HepG2 (cell line): Measurements from ENCODE around the gene KCND1. TPM values are rescaled to one million over a fixed set of nuclear protein-coding genes. Genes with fewer than 3 reads are reported as not detected.
A peak's percentile ranks its signal among the peaks of the same experiment; 100 is the strongest.

Experiments used
- AGO1 ChIP-seq: fragments of 200-400 bp; formaldehyde crosslinking; IDR thresholded peaks from 2 replicates; pipeline ENCODE4 v1.6.1; 2017; ENCODE audit warnings: mild to moderate bottlenecking, low read depth, low read length, moderate library complexity; ENCODE audit not compliant: poor library complexity, severe bottlenecking
- ATRX ChIP-seq: sonication (generic); formaldehyde crosslinking; IDR thresholded peaks from 2 replicates; pipeline ENCODE4 v1.4.0; 2020; ENCODE audit warnings: missing genetic modification reagents, borderline replicate concordance
- BCLAF1 ChIP-seq: fragments of 450-650 bp; IDR thresholded peaks from 2 replicates; pipeline ENCODE4 v1.6.1; 2017; ENCODE audit warnings: mild to moderate bottlenecking
- CSRNP1 ChIP-seq: sonication (generic); formaldehyde crosslinking; IDR thresholded peaks from 2 replicates; pipeline ENCODE4 v1.8.1; 2023; ENCODE audit warnings: mild to moderate bottlenecking, missing genetic modification reagents
- EZH2 ChIP-seq: conservative IDR thresholded peaks from 2 replicates; pipeline ENCODE4 v1.6.1; 2012; ENCODE audit warnings: mild to moderate bottlenecking, low read depth, low read length, moderate library complexity
- FLYWCH1 ChIP-seq: sonication (generic); formaldehyde crosslinking; IDR thresholded peaks from 2 replicates; pipeline ENCODE4 v1.8.1; 2023; ENCODE audit warnings: mild to moderate bottlenecking, missing genetic modification reagents
- FOXM1 ChIP-seq: sonication (generic); formaldehyde crosslinking; IDR thresholded peaks from 2 replicates; pipeline ENCODE4 v1.5.0; 2020; ENCODE audit warnings: missing genetic modification reagents
- HDAC2 ChIP-seq: sonication (generic); formaldehyde crosslinking; IDR thresholded peaks from 2 replicates; pipeline ENCODE4 v1.4.0; 2020; ENCODE audit warnings: missing genetic modification reagents
- HOXA5 ChIP-seq: sonication (generic); formaldehyde crosslinking; IDR thresholded peaks from 2 replicates; pipeline ENCODE4 v1.4.0; 2020; ENCODE audit warnings: missing genetic modification reagents
- HOXA9 ChIP-seq: sonication (generic); formaldehyde crosslinking; IDR thresholded peaks from 2 replicates; pipeline ENCODE4 v1.8.1; 2022; ENCODE audit warnings: missing genetic modification reagents, mild to moderate bottlenecking, moderate library complexity, borderline replicate concordance
- KDM1A ChIP-seq: IDR thresholded peaks from 2 replicates; pipeline ENCODE4 v1.6.1; 2016; ENCODE audit warnings: missing compliant biosample characterization
- NCOA1 ChIP-seq: sonication (generic); formaldehyde crosslinking; IDR thresholded peaks from 2 replicates; pipeline ENCODE4 v1.9.0; 2021; ENCODE audit warnings: missing genetic modification reagents
- POLR2AphosphoS2 ChIP-seq: IDR thresholded peaks from 2 replicates; pipeline ENCODE4 v1.6.1; 2011; ENCODE audit warnings: low read depth, low read length, improper control_type of control experiment
- SRF ChIP-seq: IDR thresholded peaks from 2 replicates; pipeline ENCODE4 v1.6.1; 2011; ENCODE audit warnings: mild to moderate bottlenecking, low read depth, low read length, moderate library complexity
- TBL1XR1 ChIP-seq: fragments of 150-350 bp; IDR thresholded peaks from 2 replicates; pipeline ENCODE4 v1.6.1; 2014; ENCODE audit warnings: borderline replicate concordance, low read length; ENCODE audit not compliant: partially characterized antibody
- TBX2 ChIP-seq: sonication (generic); formaldehyde crosslinking; IDR thresholded peaks from 2 replicates; pipeline ENCODE4 v1.5.0; 2020; ENCODE audit warnings: missing genetic modification reagents, mild to moderate bottlenecking, borderline replicate concordance
- TFDP2 ChIP-seq: sonication (generic); formaldehyde crosslinking; IDR thresholded peaks from 2 replicates; pipeline ENCODE4 v1.4.0; 2020; ENCODE audit warnings: missing genetic modification reagents
- ZFP36L1 ChIP-seq: sonication (generic); formaldehyde crosslinking; IDR thresholded peaks from 2 replicates; pipeline ENCODE4 v1.8.0; 2022; ENCODE audit warnings: mild to moderate bottlenecking, missing genetic modification reagents, moderate library complexity
- ZKSCAN5 ChIP-seq: sonication (generic); formaldehyde crosslinking; IDR thresholded peaks from 2 replicates; pipeline ENCODE4 v1.5.1; 2020; ENCODE audit warnings: mild to moderate bottlenecking, missing genetic modification reagents
- ZMAT5 ChIP-seq: sonication (generic); formaldehyde crosslinking; IDR thresholded peaks from 2 replicates; pipeline ENCODE4 v1.5.0; 2020; ENCODE audit warnings: mild to moderate bottlenecking, low read depth, missing genetic modification reagents, borderline replicate concordance
- ZNF274 ChIP-seq: sonication (generic); formaldehyde crosslinking; IDR thresholded peaks from 2 replicates; pipeline ENCODE4 v1.5.1; 2020; ENCODE audit warnings: mild to moderate bottlenecking, missing genetic modification reagents
- ZNF414 ChIP-seq: sonication (generic); formaldehyde crosslinking; IDR thresholded peaks from 2 replicates; pipeline ENCODE4 v1.5.0; 2020; ENCODE audit warnings: missing genetic modification reagents
- ZNF552 ChIP-seq: sonication (generic); formaldehyde crosslinking; IDR thresholded peaks from 2 replicates; pipeline ENCODE4 v1.9.0; 2022; ENCODE audit warnings: missing genetic modification reagents, mild to moderate bottlenecking, borderline replicate concordance
- ZNF562 ChIP-seq: sonication (generic); formaldehyde crosslinking; IDR thresholded peaks from 2 replicates; pipeline ENCODE4 v1.8.0; 2022; ENCODE audit warnings: missing genetic modification reagents, borderline replicate concordance
- ZNF564 ChIP-seq: sonication (generic); formaldehyde crosslinking; IDR thresholded peaks from 2 replicates; pipeline ENCODE4 v1.8.1; 2023; ENCODE audit warnings: mild to moderate bottlenecking, missing genetic modification reagents
- polyA plus RNA-seq, 8 experiments: library from polyadenylated mRNA; depleted of rRNA in 3 of 8; stranded (reverse) in 7 of 8; unstranded in 1 of 8; fragments of >200 nt; fragmentation: Illumina TruSeq in 4 of 8; extraction: Trizol in 4 of 8; gene quantifications; 2 replicates each; pipeline versions ENCODE4 v1.2.1 to v1.2.3, GENCODE V29; 2011 to 2016; ENCODE audit warnings: low read depth in 4 of 8, missing spikeins in 1 of 8, mixed read lengths in 1 of 8; ENCODE audit not compliant: insufficient read depth in 1 of 8
- total RNA-seq, 5 experiments: library from RNA; depleted of rRNA; stranded (reverse); fragments of >200 nt; fragmentation: Illumina TruSeq; extraction: Trizol; gene quantifications; 2 replicates each; pipeline ENCODE4 v1.2.3, GENCODE V29; 2016; ENCODE audit warnings: low read depth in 1 of 5

KCND1 gene
- total and polyA plus RNA-seq, 2 of the 13 experiments (the other 11 are each of a cell fraction or from before 2014, with no cell fraction given), result 0.07 to 0.30 TPM

- TF ChIP-seq BCLAF1, result no peak
- no peak for TF ChIP-seq KDM1A
- no peak for TF ChIP-seq ZKSCAN5 (CRISPR knock-in tag)
- TF ChIP-seq TBL1XR1, result no peak
- no peak for TF ChIP-seq NCOA1
- TF ChIP-seq FOXM1 (CRISPR knock-in tag), result no peak
- TF ChIP-seq FLYWCH1 (CRISPR knock-in tag), result no peak
- no peak for TF ChIP-seq ZFP36L1
- TF ChIP-seq ZNF564 (CRISPR knock-in tag), result no peak
- TF ChIP-seq EZH2, result no peak
- no peak for TF ChIP-seq ZNF562 (CRISPR knock-in tag)
- no peak; the same call in 1 of the 2 replicates for TF ChIP-seq HDAC2 (CRISPR knock-in tag)
- no peak for TF ChIP-seq HOXA9 (CRISPR knock-in tag)
- TF ChIP-seq TBX2 (CRISPR knock-in tag), result no peak; the same call in 1 of the 2 replicates
- no peak for TF ChIP-seq POLR2AphosphoS2
- no peak for TF ChIP-seq ZMAT5
- no peak for TF ChIP-seq AGO1
- TF ChIP-seq TFDP2 (CRISPR knock-in tag), result no peak
- TF ChIP-seq SRF, result no peak
- no peak for TF ChIP-seq ZNF414 (CRISPR knock-in tag)
- TF ChIP-seq CSRNP1 (CRISPR knock-in tag), result no peak
- TF ChIP-seq ATRX (CRISPR knock-in tag), result no peak
- no peak for TF ChIP-seq ZNF552
- 0 out of 2 replicates have a peak, but pooled peaks have one; percentile 31 for TF ChIP-seq ZNF274 (CRISPR knock-in tag)
- no peak for TF ChIP-seq HOXA5
Measured at GRCh38 chrX:48918643-48919340, 52.9 kb downstream of the KCND1 start, which contains the start of gene PIM2 (continued).
